Measurements from ENCODE around the gene CACNA1H. TPM values are rescaled to one million over a fixed set of nuclear protein-coding genes. Genes with fewer than 3 reads are reported as not detected.

Gene CACNA1H
- total RNA-seq, 1 donor from 2014 or later: 26.1 TPM

DNA sequence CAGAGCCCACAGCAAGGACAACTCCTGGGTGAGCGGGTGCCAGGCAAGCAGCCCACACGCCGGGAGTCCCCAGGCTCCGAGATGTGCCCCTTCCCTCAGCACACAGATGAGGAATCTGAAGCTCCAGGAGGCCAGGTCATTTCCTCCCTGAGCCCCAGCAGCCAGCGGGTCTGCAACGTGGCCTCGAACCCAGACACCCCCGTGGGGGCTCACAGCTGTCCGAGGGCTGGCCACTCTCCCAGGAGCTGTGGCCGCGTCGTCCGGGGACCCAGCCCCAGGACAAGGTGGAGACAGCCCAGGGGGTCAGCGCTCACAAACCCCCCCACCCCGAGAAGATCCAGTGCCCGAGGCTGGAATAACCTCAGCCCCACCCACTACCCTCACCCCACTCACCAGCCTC, 39.4 kb upstream of the CACNA1H start:
- Histone ChIP-seq H3K27me3 (ENCODE audit: control insufficient read depth in 3 of 3, insufficient read depth in 3 of 3, low read length in 3 of 3) (peaks cover 49 to 73% (median 66%) of the 10 kb centered on the region in 3 donors), H3K36me3 (ENCODE audit: control insufficient read depth in 3 of 3, insufficient read depth in 3 of 3, low read length in 3 of 3) (no peaks in the 10 kb centered on the region), H3K4me1 (ENCODE audit: control insufficient read depth in 3 of 3, insufficient read depth in 3 of 3, low read length in 3 of 3) (peaks cover 0 to 6% (median 0%) of the 10 kb centered on the region in 3 donors)

DNA sequence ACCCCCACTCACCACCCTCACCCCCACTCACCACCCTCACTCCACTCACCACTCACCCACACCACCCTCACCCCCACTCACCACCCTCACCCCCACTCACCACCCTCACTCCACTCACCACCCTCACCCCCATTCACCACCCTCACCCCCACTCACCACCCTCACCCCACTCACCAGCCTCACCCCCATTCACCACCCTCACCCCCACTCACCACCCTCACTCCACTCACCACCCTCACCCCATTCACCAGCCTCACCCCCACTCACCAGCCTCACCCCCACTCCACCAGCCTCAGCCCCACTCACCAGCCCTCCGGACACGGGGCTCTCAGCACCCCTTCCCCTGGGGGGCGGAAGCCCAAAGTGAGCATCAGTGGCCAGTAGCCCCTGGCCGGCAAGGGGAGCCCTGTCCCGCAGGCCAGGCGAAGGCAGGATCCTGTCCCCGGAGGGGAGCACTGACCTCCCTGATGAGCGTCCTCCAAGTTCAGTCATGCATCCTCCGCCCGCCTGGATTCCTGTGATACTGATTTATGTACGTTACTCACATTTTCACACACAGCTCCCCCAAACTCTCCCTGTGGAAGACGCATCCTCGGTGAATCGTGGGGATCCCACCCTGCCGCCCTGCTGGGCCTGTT, 38.9 kb upstream of the CACNA1H start:
- Histone ChIP-seq H3K4me3 (ENCODE audit: low read length in 3 of 3) (no peak overlapping the region), H3K36me3 (ENCODE audit: control insufficient read depth in 3 of 3, insufficient read depth in 3 of 3, low read length in 3 of 3) (no peaks in the 10 kb centered on the region), H3K4me1 (ENCODE audit: control insufficient read depth in 3 of 3, insufficient read depth in 3 of 3, low read length in 3 of 3) (peaks cover 0 to 3% (median 0%) of the 10 kb centered on the region in 3 donors), H3K27me3 (ENCODE audit: control insufficient read depth in 3 of 3, insufficient read depth in 3 of 3, low read length in 3 of 3) (peaks cover 48 to 73% (median 66%) of the 10 kb centered on the region in 3 donors), H3K9ac (ENCODE audit: low read depth in 1 of 3, low read length in 3 of 3) (no peak overlapping the region), H3K27ac (ENCODE audit: low read depth, low read length) (no peak overlapping the region), H3K9me3 (ENCODE audit: control insufficient read depth in 3 of 3, low read length in 3 of 3) (no peaks in the 10 kb centered on the region)

More for the DNA sequence above, 39.4 kb upstream of the CACNA1H start:
- no peak overlapping the region for H3K27ac ChIP-seq (ENCODE audit: low read depth, low read length)
- H3K9ac ChIP-seq (ENCODE audit: low read depth in 1 of 3, low read length in 3 of 3): no peak overlapping the region
- no peak overlapping the region for H3K4me3 ChIP-seq (ENCODE audit: low read length in 3 of 3)
- H3K9me3 ChIP-seq (ENCODE audit: control insufficient read depth in 3 of 3, low read length in 3 of 3): no peaks in the 10 kb centered on the region

DNA sequence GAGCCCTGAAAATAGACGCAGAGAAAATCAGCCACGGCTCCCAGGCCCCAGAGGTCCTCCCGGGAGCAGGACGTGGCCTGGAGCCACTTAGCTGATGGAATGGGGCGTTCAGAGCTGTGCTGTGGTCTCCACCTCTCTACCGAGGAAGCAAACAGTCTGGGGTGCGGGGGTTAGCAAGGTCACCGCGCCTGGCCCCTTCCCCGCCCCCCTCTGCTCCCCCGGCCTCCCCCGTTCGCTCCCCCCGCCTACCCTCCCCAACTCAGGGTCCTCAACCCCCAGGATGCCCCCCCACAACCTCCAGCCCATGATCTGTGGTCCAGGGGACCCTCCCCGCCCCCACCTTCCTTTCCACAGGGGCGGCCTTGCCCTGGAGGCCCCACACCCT, 36.2 kb upstream of the CACNA1H start:
- Histone ChIP-seq H3K36me3 (ENCODE audit: control insufficient read depth in 3 of 3, insufficient read depth in 3 of 3, low read length in 3 of 3) (no peaks in the 10 kb centered on the region), H3K4me3 (ENCODE audit: low read length in 3 of 3) (no peak overlapping the region), H3K4me1 (ENCODE audit: control insufficient read depth in 3 of 3, insufficient read depth in 3 of 3, low read length in 3 of 3) (no peaks in the 10 kb centered on the region), H3K27me3 (ENCODE audit: control insufficient read depth in 3 of 3, insufficient read depth in 3 of 3, low read length in 3 of 3) (peaks cover 38 to 66% (median 63%) of the 10 kb centered on the region in 3 donors), H3K9ac (ENCODE audit: low read depth in 1 of 3, low read length in 3 of 3) (no peak overlapping the region), H3K27ac (ENCODE audit: low read depth, low read length) (no peak overlapping the region), H3K9me3 (ENCODE audit: control insufficient read depth in 3 of 3, low read length in 3 of 3) (no peaks in the 10 kb centered on the region)

DNA sequence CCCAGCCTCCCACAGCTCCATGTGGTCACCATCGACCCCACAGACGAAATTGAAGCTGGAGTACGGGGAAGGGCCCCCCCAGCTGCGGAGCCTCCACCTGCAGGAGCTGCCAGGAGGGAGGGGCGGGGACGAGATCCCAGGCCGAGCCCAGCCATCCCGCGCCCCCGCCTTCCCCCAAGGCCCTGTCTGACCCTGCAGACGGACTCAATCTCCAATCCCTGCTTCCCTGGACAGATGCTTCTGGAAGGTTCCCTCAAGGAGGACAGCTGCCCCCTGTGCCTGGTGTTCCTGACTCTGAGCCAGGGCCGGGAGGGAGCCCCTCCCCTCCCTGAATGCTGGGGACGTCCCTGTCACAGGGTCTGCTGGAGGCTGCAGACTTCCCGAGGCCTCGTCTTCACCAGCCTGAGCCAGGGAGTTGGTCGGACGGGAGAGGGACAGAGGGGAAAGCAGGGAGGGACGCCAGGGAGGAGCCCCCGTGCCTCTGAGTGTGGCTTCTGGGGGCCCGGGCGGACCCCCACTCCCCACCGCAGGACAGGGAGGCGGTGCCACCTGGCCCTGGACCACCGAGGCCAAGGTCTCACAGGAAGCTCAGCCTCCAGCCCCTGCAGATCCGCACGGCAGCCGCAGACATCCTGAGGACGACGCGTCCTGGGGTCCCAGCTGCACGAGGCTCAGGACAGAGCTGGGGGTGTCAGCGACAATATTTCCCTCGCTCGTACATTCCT, 35.6 kb upstream of the CACNA1H start:
- no peak overlapping the region for H3K4me3 ChIP-seq (ENCODE audit: low read length in 3 of 3)
- peaks cover 35 to 65% (median 60%) of the 10 kb centered on the region in 3 donors for H3K27me3 ChIP-seq (ENCODE audit: control insufficient read depth in 3 of 3, insufficient read depth in 3 of 3, low read length in 3 of 3)

DNA sequence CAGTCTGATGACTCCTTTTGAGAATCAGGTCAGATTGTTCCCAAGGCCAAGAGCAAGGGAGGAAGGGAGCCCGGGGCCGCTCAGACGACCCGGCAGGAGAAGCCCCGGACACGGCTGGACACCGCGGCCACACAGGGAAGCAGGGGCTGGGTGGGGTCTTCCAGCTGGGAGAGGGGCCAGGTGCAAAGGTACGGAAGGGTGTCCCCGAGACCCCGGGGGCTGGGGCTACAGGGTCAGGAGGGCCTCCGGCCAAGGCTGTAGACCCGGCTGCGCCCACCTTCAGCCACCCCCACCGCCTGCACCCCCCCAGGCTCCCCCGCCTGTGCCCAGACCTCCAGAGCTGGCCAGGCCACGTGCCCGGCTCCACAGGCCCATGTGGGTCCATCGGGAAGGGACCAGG, 35.0 kb upstream of the CACNA1H start:
- Histone ChIP-seq H3K27ac (ENCODE audit: low read depth, low read length) (no peak overlapping the region), H3K4me3 (ENCODE audit: low read length in 3 of 3) (no peak overlapping the region), H3K36me3 (ENCODE audit: control insufficient read depth in 3 of 3, insufficient read depth in 3 of 3, low read length in 3 of 3) (no peaks in the 10 kb centered on the region), H3K27me3 (ENCODE audit: control insufficient read depth in 3 of 3, insufficient read depth in 3 of 3, low read length in 3 of 3) (peaks cover 29 to 64% (median 58%) of the 10 kb centered on the region in 3 donors), H3K9ac (ENCODE audit: low read depth in 1 of 3, low read length in 3 of 3) (no peak overlapping the region), H3K9me3 (ENCODE audit: control insufficient read depth in 3 of 3, low read length in 3 of 3) (no peaks in the 10 kb centered on the region), H3K4me1 (ENCODE audit: control insufficient read depth in 3 of 3, insufficient read depth in 3 of 3, low read length in 3 of 3) (no peaks in the 10 kb centered on the region)

More for the DNA sequence above, 35.6 kb upstream of the CACNA1H start:
- Histone ChIP-seq H3K4me1 (ENCODE audit: control insufficient read depth in 3 of 3, insufficient read depth in 3 of 3, low read length in 3 of 3) (no peaks in the 10 kb centered on the region), H3K27ac (ENCODE audit: low read depth, low read length) (no peak overlapping the region), H3K9ac (ENCODE audit: low read depth in 1 of 3, low read length in 3 of 3) (peak overlapping the region in 1 of 3 donors; percentile 3), H3K9me3 (ENCODE audit: control insufficient read depth in 3 of 3, low read length in 3 of 3) (no peaks in the 10 kb centered on the region), H3K36me3 (ENCODE audit: control insufficient read depth in 3 of 3, insufficient read depth in 3 of 3, low read length in 3 of 3) (no peaks in the 10 kb centered on the region)

DNA sequence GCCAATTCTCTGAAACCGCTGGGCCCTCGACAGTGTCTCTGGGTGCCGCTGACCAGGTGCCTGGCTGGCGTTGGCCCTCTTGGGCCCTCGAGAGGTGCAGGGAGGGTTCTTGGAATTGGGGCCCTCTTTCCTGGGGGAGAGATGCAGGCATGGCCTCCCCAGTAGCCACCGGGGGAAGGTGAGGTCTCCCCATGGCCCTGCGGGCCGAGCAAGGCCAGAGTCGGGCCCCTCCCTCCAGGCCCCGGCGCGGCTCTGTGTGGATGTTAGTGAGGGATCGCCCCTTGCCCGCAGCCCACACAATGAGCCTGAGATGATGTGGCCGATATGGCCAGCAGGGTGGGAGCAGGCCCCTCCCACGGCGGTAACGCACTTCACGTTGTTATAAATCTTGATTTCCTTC, 33.8 kb upstream of the CACNA1H start:
- peaks cover 27 to 63% (median 59%) of the 10 kb centered on the region in 3 donors for H3K27me3 ChIP-seq (ENCODE audit: control insufficient read depth in 3 of 3, insufficient read depth in 3 of 3, low read length in 3 of 3)
- no peak overlapping the region for H3K27ac ChIP-seq (ENCODE audit: low read depth, low read length)
- no peak overlapping the region for H3K4me3 ChIP-seq (ENCODE audit: low read length in 3 of 3)
- no peak overlapping the region for H3K9ac ChIP-seq (ENCODE audit: low read depth in 1 of 3, low read length in 3 of 3)
- H3K9me3 ChIP-seq (ENCODE audit: control insufficient read depth in 3 of 3, low read length in 3 of 3): no peaks in the 10 kb centered on the region
- no peaks in the 10 kb centered on the region for H3K4me1 ChIP-seq (ENCODE audit: control insufficient read depth in 3 of 3, insufficient read depth in 3 of 3, low read length in 3 of 3)
- no peaks in the 10 kb centered on the region for H3K36me3 ChIP-seq (ENCODE audit: control insufficient read depth in 3 of 3, insufficient read depth in 3 of 3, low read length in 3 of 3)

DNA sequence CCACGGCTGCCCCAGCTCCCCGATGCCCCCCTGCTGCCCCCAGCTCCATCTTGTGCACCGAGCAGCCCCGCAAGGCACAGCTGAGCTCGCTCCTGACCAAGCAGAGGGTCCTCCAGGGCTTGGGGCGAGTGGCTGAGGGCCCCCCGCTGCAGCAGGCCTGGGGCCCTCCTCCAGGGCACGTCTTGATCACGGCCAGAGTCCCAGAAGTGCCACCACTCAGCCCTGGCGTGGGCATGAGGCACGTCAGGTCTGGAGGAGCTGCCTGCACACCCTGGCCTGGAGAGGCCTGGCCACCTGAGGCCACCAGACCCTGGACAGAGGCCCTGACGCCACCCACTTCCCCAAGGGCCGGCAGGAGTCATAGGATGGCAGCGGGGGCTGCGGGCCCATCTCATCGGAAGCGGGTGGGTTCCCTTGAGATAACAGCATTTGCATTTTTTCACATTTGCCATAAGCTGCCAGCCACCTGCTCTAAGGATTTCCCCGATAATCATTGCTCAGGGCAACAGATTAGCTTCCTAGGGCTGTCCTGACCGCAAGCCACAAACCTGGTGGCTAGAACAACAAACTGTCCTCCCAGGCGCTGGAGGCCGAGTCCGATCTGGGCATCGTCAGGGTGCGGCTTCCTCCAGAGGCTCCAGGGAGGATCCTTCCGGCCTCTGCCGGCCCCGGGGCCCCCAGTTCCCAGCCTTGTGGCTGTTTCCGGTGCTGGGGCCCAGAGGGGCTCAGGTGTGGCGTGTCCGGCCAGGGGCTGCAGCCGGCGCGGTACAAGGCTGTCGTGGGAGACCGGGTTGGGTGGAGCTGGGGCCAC, 32.9 kb upstream of the CACNA1H start:
- Histone ChIP-seq H3K9ac (ENCODE audit: low read depth in 1 of 3, low read length in 3 of 3) (no peak overlapping the region), H3K27me3 (ENCODE audit: control insufficient read depth in 3 of 3, insufficient read depth in 3 of 3, low read length in 3 of 3) (peaks cover 27 to 60% (median 59%) of the 10 kb centered on the region in 3 donors), H3K36me3 (ENCODE audit: control insufficient read depth in 3 of 3, insufficient read depth in 3 of 3, low read length in 3 of 3) (no peaks in the 10 kb centered on the region), H3K9me3 (ENCODE audit: control insufficient read depth in 3 of 3, low read length in 3 of 3) (no peaks in the 10 kb centered on the region), H3K27ac (ENCODE audit: low read depth, low read length) (no peak overlapping the region), H3K4me3 (ENCODE audit: low read length in 3 of 3) (no peak overlapping the region), H3K4me1 (ENCODE audit: control insufficient read depth in 3 of 3, insufficient read depth in 3 of 3, low read length in 3 of 3) (no peaks in the 10 kb centered on the region)

DNA sequence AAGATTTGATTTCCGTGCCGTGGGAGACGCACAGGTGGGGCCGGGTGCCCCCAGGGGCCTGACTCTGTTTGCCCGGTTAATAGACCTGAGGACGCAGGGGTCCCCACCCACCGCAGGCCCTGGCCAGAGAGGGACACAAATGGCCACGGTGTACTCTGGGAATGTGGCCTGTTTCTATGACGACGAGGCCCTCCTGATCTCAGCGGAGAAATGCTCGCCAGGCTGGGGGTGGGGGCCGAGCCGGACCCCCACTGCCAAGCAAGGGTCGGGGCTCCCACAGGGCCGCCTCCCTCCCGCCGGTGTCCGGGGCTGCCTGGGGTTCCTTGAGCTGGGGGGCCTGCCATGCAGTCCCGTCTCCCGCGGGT, 32.3 kb upstream of the CACNA1H start:
- H3K9ac ChIP-seq (ENCODE audit: low read depth in 1 of 3, low read length in 3 of 3): no peak overlapping the region
- no peak overlapping the region for H3K4me3 ChIP-seq (ENCODE audit: low read length in 3 of 3)
- H3K36me3 ChIP-seq (ENCODE audit: control insufficient read depth in 3 of 3, insufficient read depth in 3 of 3, low read length in 3 of 3): no peaks in the 10 kb centered on the region
- no peak overlapping the region for H3K27ac ChIP-seq (ENCODE audit: low read depth, low read length)
- no peaks in the 10 kb centered on the region for H3K9me3 ChIP-seq (ENCODE audit: control insufficient read depth in 3 of 3, low read length in 3 of 3)
- H3K4me1 ChIP-seq (ENCODE audit: control insufficient read depth in 3 of 3, insufficient read depth in 3 of 3, low read length in 3 of 3): no peaks in the 10 kb centered on the region
- H3K27me3 ChIP-seq (ENCODE audit: control insufficient read depth in 3 of 3, insufficient read depth in 3 of 3, low read length in 3 of 3): peaks cover 29 to 62% (median 61%) of the 10 kb centered on the region in 3 donors

DNA sequence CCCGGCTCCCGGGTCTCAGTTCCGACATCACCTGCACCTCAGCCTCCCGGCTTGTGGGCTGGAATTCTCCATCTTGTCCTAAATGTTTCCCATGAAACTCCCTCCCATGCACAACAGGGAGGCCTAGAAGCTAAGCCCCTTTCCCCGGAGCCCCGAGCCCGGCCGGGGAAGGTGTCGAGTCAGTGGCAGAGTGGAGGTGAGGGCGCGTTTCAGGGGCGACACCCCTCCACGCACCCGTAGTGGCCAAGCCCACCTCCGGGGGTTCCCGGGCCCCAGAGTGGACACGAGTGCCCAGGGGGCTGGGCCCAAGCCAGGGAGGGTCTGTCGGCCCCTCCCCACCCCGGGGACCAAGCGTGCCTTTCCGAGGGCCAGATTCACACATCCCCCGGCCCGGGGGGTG, 31.9 kb upstream of the CACNA1H start:
- Histone ChIP-seq H3K9me3 (ENCODE audit: control insufficient read depth in 3 of 3, low read length in 3 of 3) (no peaks in the 10 kb centered on the region), H3K27ac (ENCODE audit: low read depth, low read length) (no peak overlapping the region), H3K9ac (ENCODE audit: low read depth in 1 of 3, low read length in 3 of 3) (no peak overlapping the region), H3K36me3 (ENCODE audit: control insufficient read depth in 3 of 3, insufficient read depth in 3 of 3, low read length in 3 of 3) (no peaks in the 10 kb centered on the region), H3K27me3 (ENCODE audit: control insufficient read depth in 3 of 3, insufficient read depth in 3 of 3, low read length in 3 of 3) (peaks cover 31 to 65% (median 64%) of the 10 kb centered on the region in 3 donors), H3K4me3 (ENCODE audit: low read length in 3 of 3) (no peak overlapping the region), H3K4me1 (ENCODE audit: control insufficient read depth in 3 of 3, insufficient read depth in 3 of 3, low read length in 3 of 3) (no peaks in the 10 kb centered on the region)

Measured in skeletal muscle tissue (tissue), 4 donors.